ENCODE results near the gene SPATA20.

The SPATA20 gene

DNA sequence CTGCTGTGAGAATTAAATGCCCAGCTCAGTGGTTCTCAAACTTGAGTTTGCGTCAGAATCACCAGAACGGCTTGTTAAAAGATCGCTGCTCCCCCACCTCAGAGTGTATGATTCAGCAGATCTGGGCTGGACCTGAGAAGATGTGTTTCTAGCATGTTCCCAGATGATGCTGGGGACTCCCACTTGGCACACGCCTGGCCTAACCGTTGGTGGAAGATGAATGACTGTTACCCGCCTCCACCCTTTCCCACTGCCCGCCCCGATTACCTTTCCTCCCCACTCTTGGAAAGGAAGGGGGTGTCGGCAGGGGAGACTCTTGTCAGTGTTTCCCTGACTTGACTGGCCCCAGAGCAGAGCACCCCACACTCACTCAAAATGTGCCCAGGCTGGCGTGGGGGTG is 58.5 kb downstream of the SPATA20 start:
- DNase-seq, result no peak
